Brain microvascular endothelial cell (primary cell): Measurements from ENCODE around the gene POLR3E.
"Not testable (repeated sequence)": the region's sequence is repeated elsewhere in the genome, so short reads cannot be mapped to it uniquely, and the experiment has no call there.

Source experiments
- DNase-seq: peaks from one replicate; pipeline ENCODE4 v3.0.0-alpha.2; 2020
- H3K27ac ChIP-seq: fragments of 250-450 bp; sonication (Bioruptor Pico); 2 replicates; pipeline ENCODE4 v1.5.1; 2020; ENCODE audit warnings: mild to moderate bottlenecking, moderate library complexity
- H3K27me3 ChIP-seq: fragments of 250-450 bp; sonication (Bioruptor Pico); replicated peaks from 2 replicates; pipeline ENCODE4 v1.5.1; 2020; ENCODE audit warnings: mild to moderate bottlenecking
- H3K36me3 ChIP-seq: fragments of 250-450 bp; sonication (Bioruptor Pico); replicated peaks from 2 replicates; pipeline ENCODE4 v1.5.1; 2020; ENCODE audit warnings: mild to moderate bottlenecking
- H3K4me3 ChIP-seq: 2 replicates; pipeline ENCODE4 v1.5.1; 2011; ENCODE audit warnings: low read depth, mild to moderate bottlenecking, control low read depth, low read length, moderate library complexity
- in situ Hi-C: cut with HindIII; loops from 2 replicates; pipeline ENCODE4 v1.10.0; 2017; ENCODE audit warnings: low sequenced_read_pairs, low pct_ligation_motif_present
- TF ChIP-seq, protein P1 (sequence below): IDR thresholded peaks from 2 replicates; pipeline ENCODE4 v1.5.1; 2011; ENCODE audit warnings: low read depth, mild to moderate bottlenecking, moderate library complexity, low read length, control low read depth, inconsistent platforms; ENCODE audit errors: missing control alignments

Gene POLR3E

DNA sequence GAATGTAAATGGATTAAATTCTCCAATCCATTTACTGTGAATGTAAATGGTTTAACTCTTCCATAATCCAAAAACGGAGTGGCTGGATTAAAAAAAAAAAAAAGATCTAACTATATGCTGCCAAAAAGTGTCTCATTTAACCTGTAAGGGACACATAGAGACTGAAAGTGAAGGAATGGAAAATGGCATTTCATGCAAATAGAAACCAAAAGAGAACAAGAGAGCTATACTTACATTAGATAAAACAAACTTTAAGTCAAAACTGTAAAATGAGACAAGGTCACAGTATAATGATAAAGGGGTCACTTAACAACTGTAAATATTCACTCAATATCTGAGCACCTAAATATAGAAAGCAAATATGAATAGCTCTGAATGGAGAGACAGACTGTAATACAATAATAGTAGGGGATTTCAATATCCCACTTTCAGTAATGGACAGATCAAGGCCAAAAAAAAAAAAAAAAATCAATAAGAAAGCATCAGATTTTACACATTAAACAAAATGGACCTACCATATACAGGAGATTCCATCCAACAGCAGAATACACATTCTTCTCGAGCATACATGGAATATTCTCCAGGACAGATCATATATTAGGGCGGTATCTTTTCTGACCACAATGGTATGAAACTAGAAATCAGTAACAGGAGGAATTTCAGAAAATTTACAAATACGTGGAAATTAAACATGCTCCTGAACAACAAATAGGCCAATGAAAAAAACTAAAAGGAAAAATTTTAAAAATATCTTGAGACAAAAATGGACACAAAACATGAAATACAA, 40.8 kb downstream of the POLR3E start:
- Histone ChIP-seq H3K4me3 (no peak overlapping the region), H3K27me3 (no peaks in the 10 kb centered on the region), H3K27ac (no peak overlapping the region), H3K36me3 (peaks cover 30% of the 10 kb centered on the region)
- no peak for DNase-seq
- TF ChIP-seq, protein P1, sequence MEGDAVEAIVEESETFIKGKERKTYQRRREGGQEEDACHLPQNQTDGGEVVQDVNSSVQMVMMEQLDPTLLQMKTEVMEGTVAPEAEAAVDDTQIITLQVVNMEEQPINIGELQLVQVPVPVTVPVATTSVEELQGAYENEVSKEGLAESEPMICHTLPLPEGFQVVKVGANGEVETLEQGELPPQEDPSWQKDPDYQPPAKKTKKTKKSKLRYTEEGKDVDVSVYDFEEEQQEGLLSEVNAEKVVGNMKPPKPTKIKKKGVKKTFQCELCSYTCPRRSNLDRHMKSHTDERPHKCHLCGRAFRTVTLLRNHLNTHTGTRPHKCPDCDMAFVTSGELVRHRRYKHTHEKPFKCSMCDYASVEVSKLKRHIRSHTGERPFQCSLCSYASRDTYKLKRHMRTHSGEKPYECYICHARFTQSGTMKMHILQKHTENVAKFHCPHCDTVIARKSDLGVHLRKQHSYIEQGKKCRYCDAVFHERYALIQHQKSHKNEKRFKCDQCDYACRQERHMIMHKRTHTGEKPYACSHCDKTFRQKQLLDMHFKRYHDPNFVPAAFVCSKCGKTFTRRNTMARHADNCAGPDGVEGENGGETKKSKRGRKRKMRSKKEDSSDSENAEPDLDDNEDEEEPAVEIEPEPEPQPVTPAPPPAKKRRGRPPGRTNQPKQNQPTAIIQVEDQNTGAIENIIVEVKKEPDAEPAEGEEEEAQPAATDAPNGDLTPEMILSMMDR, result no peak
- in situ Hi-C loops, result no loop called here

DNA sequence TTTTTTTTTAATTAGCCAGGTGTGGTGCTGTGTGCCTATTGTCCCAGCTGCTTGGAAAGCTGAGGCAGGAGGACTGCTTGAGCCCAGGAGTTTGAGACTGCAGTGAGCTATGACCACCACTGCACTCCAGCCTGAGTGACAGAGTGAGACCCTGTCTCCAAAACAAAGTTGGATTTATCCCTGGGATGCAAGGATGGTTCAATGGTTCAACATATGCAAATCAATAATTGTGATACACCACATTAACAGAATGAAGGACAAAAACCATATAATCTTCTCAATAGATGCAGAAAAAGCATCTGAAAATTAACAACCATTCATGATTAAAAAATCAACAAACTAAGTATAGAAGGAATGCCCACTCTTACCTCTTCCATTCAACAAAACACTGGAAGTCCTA, 43.7 kb downstream of the POLR3E start:
- in situ Hi-C loops, result no loop called here
- no peak for DNase-seq
- TF ChIP-seq, protein P1, result no peak
- no peak overlapping the region for H3K27ac ChIP-seq
- H3K27me3 ChIP-seq, result no peaks in the 10 kb centered on the region
- H3K4me3 ChIP-seq, result no peak overlapping the region
- peaks cover 15% of the 10 kb centered on the region for H3K36me3 ChIP-seq

DNA sequence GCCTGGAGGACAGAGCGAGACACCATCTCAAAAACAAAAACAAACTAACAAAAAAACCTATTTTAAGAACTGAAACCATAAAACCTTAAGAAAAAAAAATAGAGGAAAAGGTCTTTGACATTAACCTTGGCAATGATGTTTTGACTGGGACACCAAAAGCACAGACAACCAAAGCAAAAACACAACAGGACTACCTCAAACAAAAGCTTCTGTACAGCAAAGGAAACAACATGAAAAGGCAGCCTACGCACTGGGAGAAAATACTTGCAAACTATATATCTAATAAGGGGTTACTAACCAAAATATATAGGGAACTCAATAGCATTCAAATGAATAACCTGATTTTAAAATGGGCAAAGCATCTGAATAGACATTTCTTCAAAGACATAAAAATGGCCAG, 44.9 kb downstream of the POLR3E start:
- Histone ChIP-seq H3K4me3 (no peak overlapping the region), H3K27me3 (no peaks in the 10 kb centered on the region), H3K36me3 (peaks cover 21% of the 10 kb centered on the region), H3K27ac (no peak overlapping the region)
- DNase-seq, result no peak
- TF ChIP-seq, protein P1, result no peak
- in situ Hi-C loops, result no loop called here

DNA sequence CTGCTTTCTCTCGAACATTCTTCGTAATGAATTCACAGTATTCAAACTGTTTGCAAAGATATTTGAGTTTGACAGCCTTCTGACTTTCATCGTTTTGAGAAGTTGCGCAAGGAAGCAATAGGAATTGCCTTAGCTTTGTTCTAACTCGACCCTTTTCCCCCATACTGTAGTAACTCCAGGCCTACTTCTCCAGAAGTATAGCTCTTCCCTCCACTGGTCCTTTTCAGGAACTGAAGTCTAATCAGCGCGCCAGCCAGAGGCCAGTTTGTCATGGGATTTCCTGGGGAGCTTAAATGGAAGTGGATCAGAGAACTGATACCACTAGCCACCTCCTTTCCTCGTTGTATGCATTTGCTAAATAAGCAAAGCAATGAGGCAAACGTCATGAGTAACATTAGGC, 49.3 kb downstream of the POLR3E start:
- no peak for DNase-seq
- peaks cover 40% of the 10 kb centered on the region for H3K36me3 ChIP-seq
- TF ChIP-seq, protein P1, result no peak

DNA sequence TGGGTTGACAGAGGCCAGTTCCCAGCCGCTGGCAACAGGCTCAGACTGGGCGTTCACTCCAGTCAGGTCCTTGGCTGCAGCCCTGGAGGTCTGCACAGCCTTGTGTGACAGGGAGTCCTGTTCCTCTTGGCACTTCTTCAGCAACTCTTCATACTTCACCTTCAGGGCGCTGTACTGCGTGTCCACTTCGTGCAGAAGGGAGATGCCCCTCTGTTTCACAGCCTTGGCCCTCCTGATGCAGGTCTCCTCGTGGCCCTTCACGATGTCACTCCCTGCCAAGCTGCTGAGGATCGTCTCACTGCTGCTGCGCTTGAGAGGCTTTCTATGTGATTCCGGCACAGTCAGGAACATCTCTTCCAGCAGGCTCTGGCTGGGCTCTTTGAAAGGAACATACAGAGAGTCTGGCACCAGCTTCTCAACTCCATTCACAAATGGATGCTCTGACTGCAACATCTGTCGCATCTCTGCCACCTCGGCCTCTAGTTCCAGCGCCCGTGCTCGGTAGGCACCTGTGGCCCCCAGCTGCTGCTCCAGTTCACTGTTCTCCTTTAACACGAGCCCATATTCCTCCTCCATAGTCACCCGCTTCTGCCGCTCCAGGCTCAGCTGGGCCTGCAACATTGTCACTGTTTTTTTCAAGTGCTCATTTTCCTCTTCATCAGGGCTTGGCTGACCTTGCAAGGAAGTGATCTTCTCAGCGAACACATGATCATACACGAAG, 50.1 kb downstream of the POLR3E start:
- H3K27me3 ChIP-seq, result no peaks in the 10 kb centered on the region
- no peak overlapping the region for H3K27ac ChIP-seq
- in situ Hi-C loops, result no loop called here
- H3K4me3 ChIP-seq, result no peak overlapping the region
- TF ChIP-seq, protein P1, result no peak
- DNase-seq, result no peak
- peaks cover 40% of the 10 kb centered on the region for H3K36me3 ChIP-seq

More for the DNA sequence above, 49.3 kb downstream of the POLR3E start:
- H3K4me3 ChIP-seq, result no peak overlapping the region
- no peak overlapping the region for H3K27ac ChIP-seq
- H3K27me3 ChIP-seq, result no peaks in the 10 kb centered on the region
- in situ Hi-C loops, result no loop called here

DNA sequence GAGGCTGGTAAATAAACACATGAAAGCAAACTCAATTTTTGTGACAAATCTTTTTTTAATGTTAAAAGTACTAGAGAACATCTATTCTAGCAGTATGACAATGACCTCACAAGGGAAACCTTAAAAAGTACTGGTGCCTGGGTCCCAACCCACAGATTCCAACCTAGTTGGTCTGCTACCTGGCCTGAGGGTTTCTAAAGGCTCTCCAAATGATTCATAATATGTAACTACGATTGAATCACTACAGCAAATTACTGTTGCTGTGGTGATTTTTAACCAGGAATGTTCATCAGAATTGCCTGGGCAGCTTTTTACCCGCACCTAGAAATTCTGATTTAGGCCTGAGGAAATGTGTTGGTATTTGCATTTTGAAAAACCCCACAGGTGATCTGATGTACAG, 51.1 kb downstream of the POLR3E start:
- Histone ChIP-seq H3K27me3 (no peaks in the 10 kb centered on the region), H3K27ac (no peak overlapping the region), H3K4me3 (no peak overlapping the region), H3K36me3 (peaks cover 43% of the 10 kb centered on the region)
- in situ Hi-C loops, result no loop called here
- DNase-seq, result no peak
- TF ChIP-seq, protein P1, result no peak

DNA sequence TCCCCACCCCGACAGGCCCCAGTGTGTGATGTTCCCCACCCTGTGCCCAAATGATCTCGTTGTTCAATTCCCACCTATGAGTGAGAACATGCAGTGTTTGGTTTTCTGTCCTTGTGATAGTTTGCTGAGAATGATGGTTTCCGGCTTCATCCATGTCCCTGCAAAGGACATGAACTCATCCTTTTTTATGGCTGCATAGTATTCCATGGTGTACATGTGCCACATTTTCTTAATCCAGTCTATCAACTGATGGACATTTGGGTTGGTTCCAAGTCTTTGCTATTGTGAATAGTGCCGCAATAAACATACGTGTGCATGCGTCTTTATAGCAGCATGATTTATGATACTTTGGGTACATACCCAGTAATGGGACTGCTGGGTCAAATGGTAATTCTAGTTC, 53.8 kb downstream of the POLR3E start:
- H3K27me3 ChIP-seq, H3K27ac ChIP-seq, in situ Hi-C loops, H3K4me3 ChIP-seq, DNase-seq: not testable (repeated sequence)
- peaks cover 40% of the 10 kb centered on the region for H3K36me3 ChIP-seq
